Measurements from ENCODE around the gene WFDC2. TPM values are rescaled to one million over a fixed set of nuclear protein-coding genes. Genes with fewer than 3 reads are reported as not detected.

Gene WFDC2, protein sequence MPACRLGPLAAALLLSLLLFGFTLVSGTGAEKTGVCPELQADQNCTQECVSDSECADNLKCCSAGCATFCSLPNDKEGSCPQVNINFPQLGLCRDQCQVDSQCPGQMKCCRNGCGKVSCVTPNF
- 10 to 100 TPM in 3 of 6 donors, 1 to 10 TPM in 3; 5.0 to 49.5 (median 11.0) TPM for total RNA-seq
- 10 to 100 TPM; 16.7 to 21.4 TPM for polyA plus RNA-seq

- WGBS, 2 donors, result 7 to 8% methylated on average over 53 to 54 of the region's 54 CpGs
- ATAC-seq, result peak; percentile 67 to 74 (median 73)
- intact Hi-C loops (cut with DNase I), result no loop called here
Observed at GRCh38 chr20:45469336-45470261, at the start of gene WFDC2. TSS of gene WFDC2 (plus strand) at chr20:45469753. CDS start at chr20:45469782, 29 bp downstream.

DNA sequence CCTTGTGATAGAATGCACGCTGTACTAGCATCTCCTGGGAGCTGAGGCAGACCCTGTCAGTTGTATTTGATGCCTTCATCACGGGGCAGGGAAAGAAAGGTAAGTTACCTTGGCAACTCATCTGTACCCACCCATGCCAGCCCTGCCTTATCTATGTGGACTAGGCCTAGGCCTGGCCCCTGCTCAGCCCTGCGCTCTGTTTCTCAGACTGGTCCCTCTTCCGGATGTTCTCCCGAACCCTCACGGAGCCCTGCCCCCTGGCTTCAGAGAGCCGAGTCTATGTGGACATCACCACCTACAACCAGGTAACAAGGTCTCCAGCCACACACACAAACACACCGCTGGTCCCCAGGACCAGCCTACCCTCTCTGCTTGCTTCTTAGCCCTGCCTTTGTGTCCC lies 49.4 kb upstream of the WFDC2 start:
- ATAC-seq (no peak), DNase-seq (peak in 1 of 6 donors; percentile 49), FAIRE-seq (no peak)
- H3K27ac ChIP-seq, result peak overlapping the region in 2 of 4 donors; percentile 79 to 83
- no peak for TF ChIP-seq CTCF (IDR thresholded peaks at IDR 0.05)
- H3K4me3 ChIP-seq, result no peak overlapping the region
- no peaks in the 10 kb centered on the region for H3K27me3 ChIP-seq
- no peaks in the 10 kb centered on the region for H3K9me3 ChIP-seq
- WGBS, 2 donors, result 92 to 95% methylated on average over 8 of the region's 8 CpGs
- intact Hi-C loops (cut with DNase I), result no loop called here
- H3K36me3 ChIP-seq, result peaks cover 7 to 33% (median 29%) of the 10 kb centered on the region in 3 donors
- H3K4me1 ChIP-seq, result peaks cover 10 to 26% (median 15%) of the 10 kb centered on the region in 3 donors

More at GRCh38 chr20:45469336-45470261, at the start of gene WFDC2:
- TF ChIP-seq CTCF (IDR thresholded peaks at IDR 0.05), result no peak
- DNase-seq, result peak; percentile 38 to 78 (median 57)
- Histone ChIP-seq H3K36me3 (no peaks in the 10 kb centered on the region), H3K4me3 (peak within 1 kb of the TSS; percentile 1 to 49 (median 40)), H3K27ac (peak within 1 kb of the TSS in 3 of 4 donors; percentile 29 to 60 (median 59)), H3K27me3 (no peaks in the 10 kb centered on the region), H3K4me1 (peaks cover 0 to 3% (median 0%) of the 10 kb centered on the region in 3 donors), H3K9me3 (no peaks in the 10 kb centered on the region)
- no peak for FAIRE-seq

DNA sequence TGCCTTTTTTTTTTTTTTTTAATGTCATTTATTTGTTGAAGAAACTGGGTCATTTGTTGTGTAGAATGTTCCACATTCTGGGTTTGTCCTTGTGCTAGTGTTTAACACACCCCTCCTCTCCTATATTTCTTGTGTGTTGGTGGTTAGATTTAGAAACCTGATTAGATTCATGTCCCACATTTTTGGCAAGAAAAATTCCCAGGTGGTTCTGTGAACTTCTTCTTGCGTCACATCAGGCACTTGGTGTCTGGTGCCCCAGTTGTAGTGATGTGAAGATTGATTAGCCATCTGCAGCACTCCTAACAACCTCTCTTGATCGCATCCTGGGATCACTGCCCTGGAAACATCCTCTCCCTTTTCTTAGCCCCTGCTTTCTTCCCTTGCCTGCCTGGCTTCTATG lies 45.9 kb upstream of the WFDC2 start:
- Histone ChIP-seq H3K4me1 (peaks cover 5 to 14% (median 7%) of the 10 kb centered on the region in 3 donors), H3K27me3 (no peaks in the 10 kb centered on the region), H3K27ac (no peak overlapping the region), H3K36me3 (peaks cover 7 to 39% (median 29%) of the 10 kb centered on the region in 3 donors), H3K9me3 (no peaks in the 10 kb centered on the region), H3K4me3 (no peak overlapping the region)
- DNase-seq (no peak), ATAC-seq (no peak), FAIRE-seq (no peak)
- intact Hi-C loops (cut with DNase I), result no loop called here
- WGBS, 2 donors, result 98% methylated on average over 2 of the region's 2 CpGs
- no peak for TF ChIP-seq CTCF (IDR thresholded peaks at IDR 0.05)

DNA sequence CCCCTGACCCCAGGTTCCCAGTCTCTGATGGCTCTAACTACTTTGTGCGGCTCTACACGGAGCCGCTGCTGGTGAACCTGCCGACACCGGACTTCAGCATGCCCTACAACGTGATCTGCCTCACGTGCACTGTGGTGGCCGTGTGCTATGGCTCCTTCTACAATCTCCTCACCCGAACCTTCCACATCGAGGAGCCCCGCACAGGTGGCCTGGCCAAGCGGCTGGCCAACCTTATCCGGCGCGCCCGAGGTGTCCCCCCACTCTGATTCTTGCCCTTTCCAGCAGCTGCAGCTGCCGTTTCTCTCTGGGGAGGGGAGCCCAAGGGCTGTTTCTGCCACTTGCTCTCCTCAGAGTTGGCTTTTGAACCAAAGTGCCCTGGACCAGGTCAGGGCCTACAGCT lies 44.0 kb upstream of the WFDC2 start:
- intact Hi-C loops (cut with DNase I), result no loop called here
- H3K4me1 ChIP-seq, result no peaks in the 10 kb centered on the region
- H3K36me3 ChIP-seq, result peaks cover 5 to 31% (median 25%) of the 10 kb centered on the region in 3 donors
- no peak overlapping the region for H3K27ac ChIP-seq
- no peaks in the 10 kb centered on the region for H3K27me3 ChIP-seq
- DNase-seq (no peak), FAIRE-seq (no peak), ATAC-seq (no peak)
- no peaks in the 10 kb centered on the region for H3K9me3 ChIP-seq
- WGBS, 2 donors, result 96% methylated on average over 17 of the region's 17 CpGs
- TF ChIP-seq CTCF (IDR thresholded peaks at IDR 0.05), result no peak
- H3K4me3 ChIP-seq, result no peak overlapping the region

Data from pancreas (tissue), 10 donors.